WTC11 (cell line): ENCODE results near the gene EVC2. TPM values are rescaled to one million over a fixed set of nuclear protein-coding genes. Genes with fewer than 3 reads are reported as not detected.

ENCODE experiments used
- ATAC-seq: fragments of 200-7000 bp; cut with Tn5 transposase; 2 replicates; pipeline ENCODE4 v1.10.0; 2021; ENCODE audit warnings: mild to moderate bottlenecking, moderate library complexity
- CTCF ChIA-PET: fragments of 300-600 bp; sonication (Branson Sonifier 250); formaldehyde crosslinking; loops from one replicate; lab custom pipeline; 2021; ENCODE audit warnings: antibody characterized with exemption; lab: Charles Lee
- POLR2A ChIA-PET: fragments of 350-600 bp; sonication (Branson Sonifier 250); formaldehyde crosslinking; loops from one replicate; lab custom pipeline; 2021; ENCODE audit warnings: antibody characterized with exemption; lab: Charles Lee
- DNase-seq: peaks from one replicate; pipeline ENCODE4 v3.0.0; 2021; ENCODE audit warnings: low spot score
- H3K27ac Mint-ChIP-seq: 2 replicates; pipeline ENCODE4 v1.8.0; 2021; ENCODE audit warnings: mixed read lengths
- H3K27me3 Mint-ChIP-seq: 2 replicates; pipeline ENCODE4 v1.8.0; 2021; ENCODE audit warnings: low read depth, mild to moderate bottlenecking, moderate library complexity, mixed read lengths
- H3K36me3 Mint-ChIP-seq: 2 replicates; pipeline ENCODE4 v1.8.0; 2021; ENCODE audit warnings: mixed read lengths
- H3K4me1 Mint-ChIP-seq: 2 replicates; pipeline ENCODE4 v1.8.0; 2022; ENCODE audit warnings: mixed read lengths
- H3K4me3 Mint-ChIP-seq: 2 replicates; pipeline ENCODE4 v1.8.0; 2021; ENCODE audit warnings: mild to moderate bottlenecking, moderate library complexity, mixed read lengths
- H3K9me3 Mint-ChIP-seq: 2 replicates; pipeline ENCODE4 v1.8.0; 2021; ENCODE audit warnings: mixed read lengths
- ATF6 ChIP-seq: sonication (generic); formaldehyde crosslinking; IDR thresholded peaks from 2 replicates; pipeline ENCODE4 v1.8.1; 2023; ENCODE audit warnings: mild to moderate bottlenecking, missing genetic modification reagents
- CBFB ChIP-seq: sonication (generic); formaldehyde crosslinking; IDR thresholded peaks from 2 replicates; pipeline ENCODE4 v1.8.1; 2022; ENCODE audit warnings: mild to moderate bottlenecking, low read depth, missing genetic modification reagents
- CREB1 ChIP-seq: sonication (generic); formaldehyde crosslinking; IDR thresholded peaks from 2 replicates; pipeline ENCODE4 v1.8.0; 2023; ENCODE audit warnings: mild to moderate bottlenecking, missing genetic modification reagents
- CREM ChIP-seq: sonication (generic); formaldehyde crosslinking; IDR thresholded peaks from 2 replicates; pipeline ENCODE4 v1.8.1; 2022; ENCODE audit warnings: mild to moderate bottlenecking, missing genetic modification reagents, moderate library complexity
- E2F1 ChIP-seq: sonication (generic); formaldehyde crosslinking; IDR thresholded peaks from 2 replicates; pipeline ENCODE4 v1.8.0; 2022; ENCODE audit warnings: mild to moderate bottlenecking, missing genetic modification reagents
- FOXK1 ChIP-seq: sonication (generic); formaldehyde crosslinking; IDR thresholded peaks from 2 replicates; pipeline ENCODE4 v1.8.0; 2022; ENCODE audit warnings: mild to moderate bottlenecking, moderate library complexity, missing genetic modification reagents
- GABPB1 ChIP-seq: sonication (generic); formaldehyde crosslinking; IDR thresholded peaks from 2 replicates; pipeline ENCODE4 v1.8.1; 2023; ENCODE audit warnings: mild to moderate bottlenecking, missing genetic modification reagents
- HMGA2 ChIP-seq: fragments of 250-450 bp; sonication (Bioruptor Pico); IDR thresholded peaks from 2 replicates; pipeline ENCODE4 v1.4.0; 2021; ENCODE audit warnings: mild to moderate bottlenecking, moderate library complexity
- HMGXB4 ChIP-seq: sonication (generic); formaldehyde crosslinking; IDR thresholded peaks from 2 replicates; pipeline ENCODE4 v1.8.1; 2023; ENCODE audit warnings: mild to moderate bottlenecking, moderate library complexity, missing genetic modification reagents
- MAX ChIP-seq: sonication (generic); formaldehyde crosslinking; IDR thresholded peaks from 2 replicates; pipeline ENCODE4 v1.8.0; 2022; ENCODE audit warnings: mild to moderate bottlenecking, missing genetic modification reagents
- RORB ChIP-seq: fragments of 250-450 bp; sonication (Bioruptor Pico); IDR thresholded peaks from 2 replicates; pipeline ENCODE4 v1.9.0; 2021; ENCODE audit warnings: mild to moderate bottlenecking
- SOX15 ChIP-seq: fragments of 250-450 bp; sonication (Bioruptor Pico); IDR thresholded peaks from 2 replicates; pipeline ENCODE4 v1.9.0; 2021; ENCODE audit warnings: mild to moderate bottlenecking
- TEAD4 ChIP-seq: sonication (generic); formaldehyde crosslinking; IDR thresholded peaks from 2 replicates; pipeline ENCODE4 v1.8.0; 2022; ENCODE audit warnings: mild to moderate bottlenecking, missing genetic modification reagents
- ZBTB43 ChIP-seq: sonication (generic); formaldehyde crosslinking; IDR thresholded peaks from 2 replicates; pipeline ENCODE4 v1.8.1; 2023; ENCODE audit warnings: mild to moderate bottlenecking, missing genetic modification reagents
- ZNF232 ChIP-seq: sonication (generic); formaldehyde crosslinking; IDR thresholded peaks from 2 replicates; pipeline ENCODE4 v1.8.0; 2022; ENCODE audit warnings: mild to moderate bottlenecking, missing genetic modification reagents
- ZNF317 ChIP-seq: sonication (generic); formaldehyde crosslinking; IDR thresholded peaks from 2 replicates; pipeline ENCODE4 v1.8.1; 2023; ENCODE audit warnings: low read depth, mild to moderate bottlenecking, moderate library complexity, missing genetic modification reagents, borderline replicate concordance
- ZNF423 ChIP-seq: fragments of 250-450 bp; sonication (Bioruptor Pico); IDR thresholded peaks from 2 replicates; pipeline ENCODE4 v2.1.2; 2022; ENCODE audit warnings: mild to moderate bottlenecking, moderate library complexity
- total RNA-seq: library from RNA; stranded (reverse); gene quantifications from 3 replicates; pipeline ENCODE4 v1.2.3, GENCODE V29; 2021
- TF ChIP-seq, protein P1 (sequence below): sonication (generic); formaldehyde crosslinking; IDR thresholded peaks from 2 replicates; pipeline ENCODE4 v1.8.1; 2023; ENCODE audit warnings: mild to moderate bottlenecking, missing genetic modification reagents, borderline replicate concordance
- TF ChIP-seq, protein P2 (sequence below): fragments of 200-600 bp; IDR thresholded peaks from 2 replicates; pipeline ENCODE4 v1.8.0; 2022; ENCODE audit warnings: antibody characterized with exemption
- TF ChIP-seq, protein P3 (sequence below): sonication (generic); formaldehyde crosslinking; conservative IDR thresholded peaks from 2 replicates; pipeline ENCODE4 v1.8.1; 2022; ENCODE audit warnings: mild to moderate bottlenecking, missing genetic modification reagents

Gene EVC2
- total RNA-seq, 1 experiment from 2014 or later: 4.8 TPM

- TF ChIP-seq, protein P1, sequence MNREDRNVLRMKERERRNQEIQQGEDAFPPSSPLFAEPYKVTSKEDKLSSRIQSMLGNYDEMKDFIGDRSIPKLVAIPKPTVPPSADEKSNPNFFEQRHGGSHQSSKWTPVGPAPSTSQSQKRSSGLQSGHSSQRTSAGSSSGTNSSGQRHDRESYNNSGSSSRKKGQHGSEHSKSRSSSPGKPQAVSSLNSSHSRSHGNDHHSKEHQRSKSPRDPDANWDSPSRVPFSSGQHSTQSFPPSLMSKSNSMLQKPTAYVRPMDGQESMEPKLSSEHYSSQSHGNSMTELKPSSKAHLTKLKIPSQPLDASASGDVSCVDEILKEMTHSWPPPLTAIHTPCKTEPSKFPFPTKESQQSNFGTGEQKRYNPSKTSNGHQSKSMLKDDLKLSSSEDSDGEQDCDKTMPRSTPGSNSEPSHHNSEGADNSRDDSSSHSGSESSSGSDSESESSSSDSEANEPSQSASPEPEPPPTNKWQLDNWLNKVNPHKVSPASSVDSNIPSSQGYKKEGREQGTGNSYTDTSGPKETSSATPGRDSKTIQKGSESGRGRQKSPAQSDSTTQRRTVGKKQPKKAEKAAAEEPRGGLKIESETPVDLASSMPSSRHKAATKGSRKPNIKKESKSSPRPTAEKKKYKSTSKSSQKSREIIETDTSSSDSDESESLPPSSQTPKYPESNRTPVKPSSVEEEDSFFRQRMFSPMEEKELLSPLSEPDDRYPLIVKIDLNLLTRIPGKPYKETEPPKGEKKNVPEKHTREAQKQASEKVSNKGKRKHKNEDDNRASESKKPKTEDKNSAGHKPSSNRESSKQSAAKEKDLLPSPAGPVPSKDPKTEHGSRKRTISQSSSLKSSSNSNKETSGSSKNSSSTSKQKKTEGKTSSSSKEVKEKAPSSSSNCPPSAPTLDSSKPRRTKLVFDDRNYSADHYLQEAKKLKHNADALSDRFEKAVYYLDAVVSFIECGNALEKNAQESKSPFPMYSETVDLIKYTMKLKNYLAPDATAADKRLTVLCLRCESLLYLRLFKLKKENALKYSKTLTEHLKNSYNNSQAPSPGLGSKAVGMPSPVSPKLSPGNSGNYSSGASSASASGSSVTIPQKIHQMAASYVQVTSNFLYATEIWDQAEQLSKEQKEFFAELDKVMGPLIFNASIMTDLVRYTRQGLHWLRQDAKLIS: no peak
- TF ChIP-seq FOXK1 (CRISPR knock-in tag) (no peak), GABPB1 (CRISPR knock-in tag) (no peak), CBFB (CRISPR knock-in tag) (no peak), TEAD4 (CRISPR knock-in tag) (no peak), CREM (CRISPR knock-in tag) (no peak), ZBTB43 (CRISPR knock-in tag) (no peak)
These were observed 46.8 kb upstream of the EVC2 start (continued) for GRCh38 chr4:5755161-5755560.

GRCh38 chr4:5754529-5754881, 46.1 kb upstream of the EVC2 start:
- H3K4me1 Mint-ChIP-seq: peaks cover 50% of the 10 kb centered on the region
- no peak for DNase-seq
- no peak overlapping the region for H3K27ac Mint-ChIP-seq
- no peaks in the 10 kb centered on the region; the same call in 1 of the 2 replicates for H3K27me3 Mint-ChIP-seq
- H3K4me3 Mint-ChIP-seq: no peak overlapping the region
- H3K36me3 Mint-ChIP-seq: peaks cover 24% of the 10 kb centered on the region
- TF ChIP-seq, protein P2, sequence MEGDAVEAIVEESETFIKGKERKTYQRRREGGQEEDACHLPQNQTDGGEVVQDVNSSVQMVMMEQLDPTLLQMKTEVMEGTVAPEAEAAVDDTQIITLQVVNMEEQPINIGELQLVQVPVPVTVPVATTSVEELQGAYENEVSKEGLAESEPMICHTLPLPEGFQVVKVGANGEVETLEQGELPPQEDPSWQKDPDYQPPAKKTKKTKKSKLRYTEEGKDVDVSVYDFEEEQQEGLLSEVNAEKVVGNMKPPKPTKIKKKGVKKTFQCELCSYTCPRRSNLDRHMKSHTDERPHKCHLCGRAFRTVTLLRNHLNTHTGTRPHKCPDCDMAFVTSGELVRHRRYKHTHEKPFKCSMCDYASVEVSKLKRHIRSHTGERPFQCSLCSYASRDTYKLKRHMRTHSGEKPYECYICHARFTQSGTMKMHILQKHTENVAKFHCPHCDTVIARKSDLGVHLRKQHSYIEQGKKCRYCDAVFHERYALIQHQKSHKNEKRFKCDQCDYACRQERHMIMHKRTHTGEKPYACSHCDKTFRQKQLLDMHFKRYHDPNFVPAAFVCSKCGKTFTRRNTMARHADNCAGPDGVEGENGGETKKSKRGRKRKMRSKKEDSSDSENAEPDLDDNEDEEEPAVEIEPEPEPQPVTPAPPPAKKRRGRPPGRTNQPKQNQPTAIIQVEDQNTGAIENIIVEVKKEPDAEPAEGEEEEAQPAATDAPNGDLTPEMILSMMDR: no peak
- TF ChIP-seq E2F1 (CRISPR knock-in tag): no peak
- TF ChIP-seq, protein P3, sequence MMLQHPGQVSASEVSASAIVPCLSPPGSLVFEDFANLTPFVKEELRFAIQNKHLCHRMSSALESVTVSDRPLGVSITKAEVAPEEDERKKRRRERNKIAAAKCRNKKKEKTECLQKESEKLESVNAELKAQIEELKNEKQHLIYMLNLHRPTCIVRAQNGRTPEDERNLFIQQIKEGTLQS (CRISPR knock-in tag): no peak
- TF ChIP-seq, all 79 proteins: peak for 0
- H3K9me3 Mint-ChIP-seq: no peaks in the 10 kb centered on the region
- no peak for ATAC-seq
- CTCF ChIA-PET: no interaction called here
- POLR2A ChIA-PET: no interaction called here

GRCh38 chr4:5753766-5754528, 45.6 kb upstream of the EVC2 start:
- DNase-seq: no peak
- no peaks in the 10 kb centered on the region; the same call in 1 of the 2 replicates for H3K27me3 Mint-ChIP-seq
- TF ChIP-seq RORB (CRISPR knock-in tag) (no peak), SOX15 (CRISPR knock-in tag) (no peak), ZNF423 (no peak), ATF6 (CRISPR knock-in tag) (no peak), ZNF317 (no peak), ZNF232 (CRISPR knock-in tag) (no peak), MAX (CRISPR knock-in tag) (no peak), HMGA2 (CRISPR knock-in tag) (no peak), HMGXB4 (CRISPR knock-in tag) (no peak), CREB1 (CRISPR knock-in tag) (no peak)
- TF ChIP-seq, all 79 proteins: peak for 0
- Mint-ChIP-seq H3K4me3 (no peak overlapping the region), H3K27ac (peak overlapping the region; percentile 10; the same call in 1 of the 2 replicates), H3K9me3 (no peaks in the 10 kb centered on the region), H3K36me3 (peaks cover 30% of the 10 kb centered on the region), H3K4me1 (peaks cover 45% of the 10 kb centered on the region)
- POLR2A ChIA-PET: no interaction called here
- CTCF ChIA-PET: interaction anchor here (1.0 to 1.8 kb wide), 4 partner anchors 30 to 354 kb away, joined by 3 to 7 read pairs (median 4); partner anchors contain the start of gene CRMP1
- no peak for ATAC-seq
